ENCODE measurements around the gene BCL7C. TPM values are rescaled to one million over a fixed set of nuclear protein-coding genes. Genes with fewer than 3 reads are reported as not detected.
"Not testable (repeated sequence)": the region's sequence is repeated elsewhere in the genome, so short reads cannot be mapped to it uniquely, and the experiment has no call there.

The BCL7C gene
- total and polyA plus RNA-seq, 2 of the 8 experiments (the other 6 are each of a cell fraction or from before 2014, with no cell fraction given), result 8.6 to 17.2 TPM

DNA sequence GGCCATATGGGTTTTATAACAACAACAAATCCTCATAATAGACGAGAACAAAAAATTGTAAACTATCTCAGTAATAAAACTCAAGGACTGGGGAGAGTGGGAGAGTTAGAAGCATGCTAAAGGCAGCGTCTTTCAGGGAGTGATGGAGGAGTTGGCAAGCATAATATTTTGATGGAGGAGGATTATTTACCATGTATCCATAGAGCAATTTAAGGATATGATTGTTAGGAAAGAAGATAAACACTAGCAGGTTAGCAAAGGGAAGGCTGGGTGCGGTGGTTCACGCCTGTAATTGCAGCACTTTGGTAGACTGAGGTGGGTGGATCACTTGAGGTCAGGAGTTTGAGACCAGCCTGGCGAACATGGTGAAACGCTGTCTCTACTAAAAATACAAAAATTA lies 27.8 kb downstream of the BCL7C start (continued):
- TF ChIP-seq RNF2 (IDR thresholded peaks at IDR 0.05; ENCODE audit: borderline replicate concordance, low read depth, low read length, missing control alignments, poor library complexity, severe bottlenecking) (no peak), SUZ12 (IDR thresholded peaks at IDR 0.05; ENCODE audit: low read length) (no peak), MAFK (IDR thresholded peaks at IDR 0.05; ENCODE audit: low read depth, low read length) (no peak), BRCA1 (IDR thresholded peaks at IDR 0.05; ENCODE audit: low read depth, low read length) (no peak), ZNF274 (IDR thresholded peaks at IDR 0.05; ENCODE audit: borderline replicate concordance, extremely low read depth, low read length) (no peak), POLR2AphosphoS5 (IDR thresholded peaks at IDR 0.05; ENCODE audit: low read depth, low read length) (no peak)
- TF ChIP-seq, protein P1, sequence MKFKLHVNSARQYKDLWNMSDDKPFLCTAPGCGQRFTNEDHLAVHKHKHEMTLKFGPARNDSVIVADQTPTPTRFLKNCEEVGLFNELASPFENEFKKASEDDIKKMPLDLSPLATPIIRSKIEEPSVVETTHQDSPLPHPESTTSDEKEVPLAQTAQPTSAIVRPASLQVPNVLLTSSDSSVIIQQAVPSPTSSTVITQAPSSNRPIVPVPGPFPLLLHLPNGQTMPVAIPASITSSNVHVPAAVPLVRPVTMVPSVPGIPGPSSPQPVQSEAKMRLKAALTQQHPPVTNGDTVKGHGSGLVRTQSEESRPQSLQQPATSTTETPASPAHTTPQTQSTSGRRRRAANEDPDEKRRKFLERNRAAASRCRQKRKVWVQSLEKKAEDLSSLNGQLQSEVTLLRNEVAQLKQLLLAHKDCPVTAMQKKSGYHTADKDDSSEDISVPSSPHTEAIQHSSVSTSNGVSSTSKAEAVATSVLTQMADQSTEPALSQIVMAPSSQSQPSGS (IDR thresholded peaks at IDR 0.05; ENCODE audit: low read length), result no peak

GRCh38 chr16:30863178-30863577 lies 30.7 kb downstream of the BCL7C start:
- not testable (repeated sequence) for H3K27me3 ChIP-seq (replicated peaks in 1 of 4; ENCODE audit: control insufficient read depth in 3 of 4, extremely low read depth in 1 of 4, insufficient read depth in 3 of 4, low read length in 3 of 4); H4K91ac ChIP-seq (replicated peaks; ENCODE audit: insufficient read length, low read length); H3K9me3 ChIP-seq (ENCODE audit: insufficient read depth in 2 of 2, low read depth in 1 of 2, low read length in 1 of 2); H3K56ac ChIP-seq (replicated peaks; ENCODE audit: insufficient read length, low read depth, low read length); DNase-seq (ENCODE audit: low read depth in 1 of 2, low spot score in 2 of 2); FAIRE-seq; H3K23me2 ChIP-seq (ENCODE audit: low read depth, low read length); H3K9ac ChIP-seq (replicated peaks in 1 of 4; ENCODE audit: extremely low read depth in 1 of 4, low read depth in 3 of 4, low read length in 3 of 4); H2AK5ac ChIP-seq (ENCODE audit: low read depth, low read length); H2BK120ac ChIP-seq (replicated peaks; ENCODE audit: low read depth, low read length); H3K23ac ChIP-seq (ENCODE audit: insufficient read length); H3K4me2 ChIP-seq (ENCODE audit: insufficient read depth in 1 of 2, low read depth in 2 of 2, low read length in 2 of 2); H2BK12ac ChIP-seq (ENCODE audit: low read depth, low read length); H3K27ac ChIP-seq (ENCODE audit: low read depth, low read length); H3K79me2 ChIP-seq (ENCODE audit: control insufficient read depth in 1 of 2, insufficient read depth in 2 of 2, low read length in 2 of 2); H3K36me3 ChIP-seq (ENCODE audit: control insufficient read depth in 2 of 4, insufficient read depth in 4 of 4, low read length in 3 of 4); H4K20me1 ChIP-seq (replicated peaks in 1 of 2; ENCODE audit: control insufficient read depth in 1 of 2, insufficient read depth in 2 of 2, low read length in 2 of 2); H3K4ac ChIP-seq (replicated peaks; ENCODE audit: insufficient read length, low read depth, low read length); H2BK15ac ChIP-seq (ENCODE audit: low read length); H2BK5ac ChIP-seq (ENCODE audit: low read depth, low read length); H3K79me1 ChIP-seq (ENCODE audit: low read depth, low read length); H3K14ac ChIP-seq (ENCODE audit: insufficient read length); H3K4me1 ChIP-seq (replicated peaks in 1 of 4; ENCODE audit: control insufficient read depth in 3 of 4, insufficient read depth in 4 of 4, low read length in 3 of 4); H4K8ac ChIP-seq (ENCODE audit: extremely low read depth, insufficient read depth, low read length); H2BK20ac ChIP-seq (ENCODE audit: low read length); H2AFZ ChIP-seq (ENCODE audit: low read length); H4K5ac ChIP-seq (ENCODE audit: insufficient read length, low read depth, low read length); H3K18ac ChIP-seq (ENCODE audit: extremely low read depth, low read length); H3K4me3 ChIP-seq (ENCODE audit: extremely low read depth in 1 of 4, insufficient read depth in 2 of 4, low read depth in 3 of 4, low read length in 4 of 4)
- WGBS, 2 experiments (ENCODE audit: extremely low coverage in 1 of 2, insufficient coverage in 1 of 2, insufficient read length in 1 of 2, insufficient replicate concordance in 2 of 2, low coverage in 1 of 2, low lambda C conversion rate in 2 of 2, missing lambda C conversion rate in 1 of 2), result 91% methylated on average over 3 of the region's 3 CpGs; no CpG with 5 or more reads in 1 of the 2 experiments
- ChIA-PET POLR2A (ENCODE audit: partially characterized antibody) (interaction anchor here (0.7 kb wide), 1 partner anchor 11 kb away, joined by 3 read pairs; no protein-coding TSS in a partner anchor), CTCF (ENCODE audit: partially characterized antibody) (interaction anchor here (1.4 to 1.9 kb wide), 2 partner anchors 10 to 18 kb away, joined by 3 to 4 read pairs; no protein-coding TSS in a partner anchor)
